Smooth muscle cell (in vitro differentiated cells): Measurements from ENCODE around the gene SLC30A3. TPM values are rescaled to one million over a fixed set of nuclear protein-coding genes. Genes with fewer than 3 reads are reported as not detected.

ENCODE experiments used
- DNase-seq: peaks from one replicate; lab custom pipeline; 2025; ENCODE audit not compliant: unreplicated experiment; lab: John Stamatoyannopoulos, UW
- H2AFZ ChIP-seq: fragments of 200-600 bp; sonication (generic); 2 replicates; pipeline ENCODE4 v1.6.0; 2016; ENCODE audit warnings: antibody characterized with exemption, low read depth, mild to moderate bottlenecking
- H3F3A ChIP-seq: fragments of 200-600 bp; sonication (generic); 2 replicates; pipeline ENCODE4 v1.6.0; 2017; ENCODE audit warnings: antibody characterized with exemption, low read depth
- H3K27ac ChIP-seq: fragments of 200-600 bp; sonication (generic); 2 replicates; pipeline ENCODE4 v1.5.1; 2016; ENCODE audit warnings: low read depth, mild to moderate bottlenecking
- H3K27me3 ChIP-seq: fragments of 200-600 bp; sonication (generic); 2 replicates; pipeline ENCODE4 v1.6.1; 2016; ENCODE audit warnings: low read depth, mild to moderate bottlenecking
- H3K36me3 ChIP-seq: fragments of 200-600 bp; sonication (generic); 2 replicates; pipeline ENCODE4 v1.5.1; 2016; ENCODE audit warnings: low read depth
- H3K4me1 ChIP-seq: fragments of 200-600 bp; sonication (generic); 2 replicates; pipeline ENCODE4 v1.5.1; 2016; ENCODE audit warnings: low read depth
- H3K4me2 ChIP-seq: fragments of 200-600 bp; sonication (generic); 2 replicates; pipeline ENCODE4 v1.6.0; 2016; ENCODE audit warnings: mild to moderate bottlenecking
- H3K4me3 ChIP-seq: fragments of 200-600 bp; sonication (generic); 2 replicates; pipeline ENCODE4 v1.5.1; 2016; ENCODE audit warnings: mild to moderate bottlenecking
- H3K79me2 ChIP-seq: fragments of 200-600 bp; sonication (generic); 2 replicates; pipeline ENCODE4 v1.6.0; 2016; ENCODE audit warnings: low read depth, mild to moderate bottlenecking
- H3K9ac ChIP-seq: fragments of 200-600 bp; sonication (generic); 2 replicates; pipeline ENCODE4 v1.6.0; 2016; ENCODE audit warnings: low read depth
- H3K9me3 ChIP-seq: fragments of 200-600 bp; sonication (generic); replicated peaks from 2 replicates; pipeline ENCODE4 v1.5.1; 2016; ENCODE audit warnings: low read depth
- H4K20me1 ChIP-seq: fragments of 200-600 bp; sonication (generic); 2 replicates; pipeline ENCODE4 v1.6.0; 2016; ENCODE audit warnings: low read depth
- CTCF ChIP-seq: fragments of 200-600 bp; sonication (generic); IDR thresholded peaks from 2 replicates; pipeline ENCODE4 v1.5.1; 2017; ENCODE audit warnings: borderline replicate concordance, mild to moderate bottlenecking, antibody characterized with exemption; ENCODE audit not compliant: insufficient read depth, poor library complexity, severe bottlenecking
- WGBS: methylation state at CpG from one replicate; pipeline ENCODE4 v1.1.7; 2016; ENCODE audit warnings: low lambda C conversion rate; 5-methylcytosine and 5-hydroxymethylcytosine counted together
- polyA plus RNA-seq: library from polyadenylated mRNA; unstranded; fragments of >200 nt; fragmentation: Nextera tagmentation; extraction: Ambion mirVana; gene quantifications from 2 replicates; pipeline ENCODE4 v1.2.1, GENCODE V29; 2016
- total RNA-seq: library from RNA; depleted of rRNA; stranded (reverse); fragments of >200 nt; gene quantifications from 2 replicates; pipeline ENCODE4 v1.2.3, GENCODE V29; 2014

Gene SLC30A3
- total and polyA plus RNA-seq, 2 experiments from 2014 or later, result 0.17 TPM; not detected in 1

- 87% methylated on average over 8 of the region's 8 CpGs for WGBS
- Histone ChIP-seq H3K9ac (no peak overlapping the region), H3K36me3 (no peaks in the 10 kb centered on the region), H3K4me1 (peaks cover 7% of the 10 kb centered on the region), H3K4me3 (no peak overlapping the region), H3K27me3 (peaks cover 79% of the 10 kb centered on the region), H4K20me1 (no peaks in the 10 kb centered on the region), H3F3A (no peaks in the 10 kb centered on the region), H3K27ac (no peak overlapping the region), H3K79me2 (no peaks in the 10 kb centered on the region), H3K9me3 (no peaks in the 10 kb centered on the region), H2AFZ (no peak overlapping the region), H3K4me2 (no peak overlapping the region)
- TF ChIP-seq CTCF, result no peak
- no peak for DNase-seq
Measured at GRCh38 chr2:27258051-27258450, 4.8 kb downstream of the SLC30A3 start.

GRCh38 chr2:27256855-27257454, 5.9 kb downstream of the SLC30A3 start:
- Histone ChIP-seq H3K4me1 (no peaks in the 10 kb centered on the region), H3K9ac (no peak overlapping the region)

GRCh38 chr2:27255660-27256059, 7.2 kb downstream of the SLC30A3 start:
- no peaks in the 10 kb centered on the region for H3F3A ChIP-seq
- no peak overlapping the region for H3K4me3 ChIP-seq
- H3K36me3 ChIP-seq, result no peaks in the 10 kb centered on the region
- H3K4me2 ChIP-seq, result no peak overlapping the region
- no peaks in the 10 kb centered on the region for H3K4me1 ChIP-seq
- TF ChIP-seq CTCF, result no peak
- H3K9ac ChIP-seq, result no peak overlapping the region
- peaks cover 64% of the 10 kb centered on the region for H3K27me3 ChIP-seq
- H3K79me2 ChIP-seq, result no peaks in the 10 kb centered on the region
- no peaks in the 10 kb centered on the region for H4K20me1 ChIP-seq
- H2AFZ ChIP-seq, result no peak overlapping the region
- WGBS, result 72% methylated on average over 1 of the region's 1 CpG
- no peak overlapping the region for H3K27ac ChIP-seq
- no peaks in the 10 kb centered on the region for H3K9me3 ChIP-seq
- no peak for DNase-seq

More at GRCh38 chr2:27256855-27257454, 5.9 kb downstream of the SLC30A3 start:
- H2AFZ ChIP-seq, result no peak overlapping the region
- no peak for TF ChIP-seq CTCF
- no peaks in the 10 kb centered on the region for H3K9me3 ChIP-seq
- no peak overlapping the region for H3K4me2 ChIP-seq
- no peaks in the 10 kb centered on the region for H4K20me1 ChIP-seq
- DNase-seq, result no peak
- H3K27me3 ChIP-seq, result peaks cover 68% of the 10 kb centered on the region
- no peaks in the 10 kb centered on the region for H3F3A ChIP-seq
- no peak overlapping the region for H3K27ac ChIP-seq
- H3K79me2 ChIP-seq, result no peaks in the 10 kb centered on the region
- H3K4me3 ChIP-seq, result no peak overlapping the region
- no peaks in the 10 kb centered on the region for H3K36me3 ChIP-seq
- WGBS, result 83% methylated on average over 3 of the region's 7 CpGs

DNA sequence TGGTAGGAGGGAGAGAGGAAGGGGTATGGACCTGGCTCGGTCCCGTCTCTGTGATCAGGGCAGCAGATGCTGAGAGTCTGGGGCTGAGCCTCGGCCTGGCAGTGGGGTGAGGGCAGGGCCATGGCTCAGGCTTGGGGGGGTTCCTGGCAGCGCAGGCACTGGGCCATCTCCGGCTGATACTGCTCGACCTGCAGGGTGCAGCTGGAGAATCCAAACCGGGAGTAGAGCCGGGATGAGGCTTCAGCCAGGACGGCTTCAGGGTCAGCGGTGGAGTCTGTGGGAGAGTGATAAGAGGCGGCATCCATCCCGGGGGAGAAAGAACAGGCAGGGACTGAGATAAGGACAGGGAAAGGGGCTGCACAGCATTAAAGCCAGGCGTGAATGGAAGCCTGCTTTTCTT, 7.7 kb downstream of the SLC30A3 start:
- no peak overlapping the region for H3K4me2 ChIP-seq
- H3K9me3 ChIP-seq, result no peaks in the 10 kb centered on the region
- H4K20me1 ChIP-seq, result no peaks in the 10 kb centered on the region
- H3K4me1 ChIP-seq, result no peaks in the 10 kb centered on the region
- no peaks in the 10 kb centered on the region for H3F3A ChIP-seq
- TF ChIP-seq CTCF, result no peak
- WGBS, result 54% methylated on average over 13 of the region's 13 CpGs
- no peak overlapping the region for H3K27ac ChIP-seq
- H3K79me2 ChIP-seq, result no peaks in the 10 kb centered on the region
- no peak overlapping the region for H3K4me3 ChIP-seq
- no peaks in the 10 kb centered on the region for H3K36me3 ChIP-seq
- DNase-seq, result no peak
- H3K27me3 ChIP-seq, result peaks cover 59% of the 10 kb centered on the region
- no peak overlapping the region for H2AFZ ChIP-seq
- H3K9ac ChIP-seq, result no peak overlapping the region
